HG02840 (cell line): ENCODE data around the gene CACNA2D3.
"Not testable (repeated sequence)": the region's sequence is repeated elsewhere in the genome, so short reads cannot be mapped to it uniquely, and the experiment has no call there.

Experiments
- ATAC-seq: cut with Tn5 transposase; IDR thresholded peaks from one replicate; pipeline ENCODE4 v1.9.1; 2021; ENCODE audit warnings: mild to moderate bottlenecking, moderate library complexity, moderate number of reproducible peaks; ENCODE audit not compliant: unreplicated experiment, low FRiP score

The CACNA2D3 gene

DNA sequence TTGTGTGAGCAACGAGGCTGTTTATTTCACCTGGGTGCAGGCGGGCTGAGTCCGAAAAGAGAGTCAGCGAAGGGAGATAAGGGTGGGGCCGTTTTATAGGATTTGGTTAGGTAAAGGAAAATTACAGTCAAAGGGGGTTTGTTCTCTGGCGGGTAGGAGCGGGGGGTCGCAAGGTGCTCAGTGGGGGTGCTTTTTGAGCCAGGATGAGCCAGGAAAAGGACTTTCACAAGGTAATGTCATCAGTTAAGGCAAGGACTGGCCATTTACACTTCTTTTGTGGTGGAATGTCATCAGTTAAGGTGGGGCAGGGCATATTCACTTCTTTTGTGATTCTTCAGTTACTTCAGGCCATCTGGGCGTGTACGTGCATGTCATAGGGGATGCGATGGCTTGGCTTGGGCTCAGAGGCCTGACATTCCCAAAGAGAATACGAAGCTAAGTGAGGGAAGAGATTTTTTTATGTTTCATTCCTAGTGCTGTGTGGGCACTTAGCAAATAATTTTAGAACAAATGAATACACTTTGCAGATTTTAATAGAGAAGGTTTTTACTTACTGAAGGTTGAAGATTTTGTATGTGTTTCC, 517.5 kb downstream of the CACNA2D3 start:
- ATAC-seq: not testable (repeated sequence)

DNA sequence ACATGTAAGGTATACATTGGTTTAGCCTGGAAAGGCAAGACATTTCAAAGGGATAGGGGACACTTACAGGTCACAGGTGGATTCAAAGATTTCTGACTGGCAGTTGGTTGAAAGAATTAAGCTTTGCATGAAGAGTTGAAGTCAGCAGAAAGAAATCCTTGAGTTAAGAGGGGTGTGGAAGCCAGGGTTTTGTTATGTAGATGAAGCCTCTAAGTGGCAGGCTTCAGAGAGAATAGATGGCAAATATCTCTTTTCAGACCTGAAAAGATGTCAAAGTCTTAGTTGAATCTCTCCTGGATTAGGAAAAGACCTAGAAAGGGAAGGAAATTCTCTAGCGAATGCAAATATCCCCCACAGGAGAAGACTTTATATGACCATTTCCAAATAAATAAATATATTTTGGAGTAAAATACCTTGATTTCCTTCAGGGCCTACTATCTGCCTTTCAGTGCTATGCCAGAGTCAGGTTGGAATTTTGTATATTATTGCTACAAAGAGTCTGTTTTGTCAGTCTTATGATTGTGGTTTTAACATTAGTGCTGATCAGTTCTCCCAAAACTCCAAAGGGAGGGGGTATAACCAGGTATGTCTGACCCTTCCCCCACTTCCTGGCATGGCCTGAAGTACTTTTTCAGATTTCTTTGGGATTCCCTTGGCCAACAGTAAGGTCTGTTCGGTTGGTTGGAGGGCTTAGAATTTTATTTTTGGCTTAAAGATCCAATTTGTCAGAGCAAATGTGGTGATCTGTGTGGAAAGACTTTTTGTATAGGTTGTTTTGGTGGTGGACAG, 519.1 kb downstream of the CACNA2D3 start:
- ATAC-seq: no peak

DNA sequence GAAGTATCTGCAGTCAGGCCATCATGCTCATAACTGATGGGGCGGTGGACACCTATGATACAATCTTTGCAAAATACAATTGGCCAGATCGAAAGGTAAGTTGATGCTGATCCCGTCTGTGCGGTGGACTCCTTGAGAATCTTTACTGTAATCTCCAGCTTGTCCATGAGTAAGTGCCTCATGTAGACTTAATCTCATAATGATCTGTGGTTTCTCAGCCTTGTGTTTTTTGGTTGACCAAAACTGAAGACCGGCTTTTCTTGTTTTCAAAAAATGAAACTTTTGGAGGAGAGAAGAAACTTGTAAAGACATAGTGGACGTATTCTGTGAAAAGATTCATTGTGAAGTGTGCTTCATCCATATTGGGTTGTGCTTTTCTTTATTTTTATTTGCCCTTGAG, 519.8 kb downstream of the CACNA2D3 start:
- ATAC-seq: no peak

DNA sequence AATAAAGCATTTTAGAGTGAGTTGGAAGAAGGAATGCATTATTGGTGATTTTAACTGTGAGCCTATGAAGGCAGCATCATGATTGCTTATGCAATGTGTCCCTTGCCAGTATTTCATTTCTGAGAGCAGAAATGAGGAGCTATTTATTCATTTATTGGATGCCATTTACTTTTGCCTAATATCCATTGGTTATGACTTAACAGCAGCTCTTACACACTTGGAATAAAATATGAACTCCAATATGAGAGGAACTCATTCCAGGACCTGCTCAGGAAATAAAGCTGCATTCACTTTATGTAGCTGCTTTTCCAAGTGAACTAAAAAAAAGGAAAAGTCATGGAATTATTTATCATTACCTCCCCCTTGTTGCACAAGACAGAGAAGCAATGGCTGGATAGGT, 525.4 kb downstream of the CACNA2D3 start:
- no peak for ATAC-seq

DNA sequence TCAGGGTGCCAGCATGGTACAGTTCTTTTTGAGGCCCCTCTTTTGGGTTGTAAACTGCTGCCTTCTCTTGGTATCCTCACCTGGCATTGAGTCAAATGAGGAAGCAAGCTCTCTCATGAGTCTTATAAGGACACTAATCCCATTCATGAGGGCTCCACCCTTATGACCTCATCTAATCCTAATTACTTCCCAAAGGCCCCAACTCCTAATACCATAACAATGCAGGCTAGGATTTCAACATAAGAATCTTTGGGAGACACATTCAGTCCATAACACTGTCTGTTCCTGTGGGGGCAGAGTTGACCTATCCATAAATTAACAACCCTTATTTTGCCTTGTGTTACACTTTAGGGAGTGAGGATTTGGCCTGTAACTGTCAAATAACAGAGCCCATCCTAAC, 527.2 kb downstream of the CACNA2D3 start:
- no peak for ATAC-seq

DNA sequence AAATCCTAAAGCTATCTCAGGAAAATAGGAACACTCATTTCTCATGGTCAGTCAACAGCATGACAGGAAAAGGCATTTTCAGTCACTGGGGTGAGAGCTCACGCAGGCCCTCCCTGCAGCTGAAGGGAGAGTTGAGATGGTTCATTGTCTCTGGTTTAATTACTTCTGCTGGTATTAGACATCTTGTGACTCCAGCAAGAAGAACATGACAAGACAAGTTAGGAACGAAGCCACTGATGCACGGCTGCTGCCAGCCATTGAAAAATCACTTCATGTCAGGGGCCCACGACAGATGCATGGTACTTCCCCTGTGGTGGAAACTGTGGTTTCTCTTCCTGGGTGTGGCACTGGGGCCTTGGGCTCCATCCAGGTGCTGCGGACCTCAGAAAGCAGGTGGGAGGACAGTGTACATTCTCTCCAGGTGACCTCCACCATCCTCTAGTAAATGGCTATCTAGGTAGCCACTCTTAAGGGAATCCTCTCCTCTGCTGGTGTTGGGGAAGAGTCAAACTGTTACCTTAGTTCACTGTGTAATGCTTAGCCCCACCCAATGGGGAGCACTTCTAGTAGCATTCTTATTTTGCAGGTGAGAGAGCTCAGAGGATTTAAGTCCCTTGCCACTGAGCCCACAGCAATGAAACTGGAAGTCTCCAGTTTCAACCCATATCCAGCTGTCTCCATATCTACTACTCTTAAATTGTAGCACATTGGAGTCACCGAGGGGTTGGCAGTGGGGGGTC, 531.3 kb downstream of the CACNA2D3 start:
- no peak for ATAC-seq

DNA sequence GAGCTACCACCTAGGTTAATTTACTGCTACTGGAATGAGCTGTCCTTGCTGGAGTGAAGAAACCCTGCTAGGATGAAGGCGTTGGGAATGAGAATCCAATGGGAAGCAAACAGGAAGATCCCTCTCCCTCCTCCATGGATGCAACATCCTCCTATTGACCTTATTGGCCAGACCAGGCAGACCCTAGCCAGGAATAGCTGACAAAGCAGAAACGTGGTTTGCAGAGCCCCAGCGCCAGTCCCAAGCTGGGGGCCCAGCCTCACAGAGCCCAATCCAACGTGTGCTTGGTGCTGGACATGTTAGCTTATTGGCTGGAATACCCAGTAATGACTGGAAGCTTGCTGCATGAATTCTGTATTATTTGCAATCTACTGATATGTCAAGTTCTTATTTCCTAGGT, 532.4 kb downstream of the CACNA2D3 start:
- ATAC-seq: no peak

DNA sequence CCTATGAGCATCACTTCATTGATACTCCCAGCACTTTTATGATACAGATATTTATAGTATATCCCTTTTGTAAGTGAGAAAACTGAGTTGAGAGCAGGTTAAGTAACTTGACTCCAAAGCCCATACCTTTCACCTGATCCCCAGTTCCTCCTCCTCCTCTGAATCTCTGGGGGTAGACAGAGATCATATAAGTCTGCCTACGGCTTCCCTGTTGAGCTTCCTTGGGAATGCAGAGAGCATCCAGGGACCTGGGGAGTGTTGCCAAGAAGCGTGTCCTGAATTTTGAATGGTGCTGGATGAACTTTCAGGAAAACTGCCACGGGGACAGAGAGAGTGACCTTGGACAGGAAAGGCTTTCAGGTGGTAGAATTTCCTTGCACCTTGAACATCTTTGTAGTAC, 537.0 kb downstream of the CACNA2D3 start:
- ATAC-seq: no peak

DNA sequence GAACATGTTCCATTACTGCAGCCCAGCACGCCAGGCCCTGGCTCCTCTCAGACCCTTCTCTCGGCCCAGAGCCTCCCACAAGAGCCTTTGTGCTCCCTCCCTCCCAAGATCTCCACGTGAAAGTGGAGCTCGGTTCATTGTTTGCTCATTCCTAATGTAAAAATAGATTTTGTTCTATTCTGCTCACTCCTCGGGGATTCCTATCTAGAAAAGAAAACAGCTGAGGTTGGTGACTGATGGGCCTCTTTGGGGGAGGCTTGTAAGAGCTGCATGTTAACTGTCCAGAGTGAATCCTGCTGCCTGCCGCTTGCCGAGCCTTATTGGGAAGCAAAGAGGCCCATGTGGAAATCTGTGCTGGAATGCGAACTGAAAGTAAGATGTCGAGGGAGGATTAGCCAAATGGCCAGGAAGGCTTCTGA, 538.4 kb downstream of the CACNA2D3 start:
- ATAC-seq: no peak

DNA sequence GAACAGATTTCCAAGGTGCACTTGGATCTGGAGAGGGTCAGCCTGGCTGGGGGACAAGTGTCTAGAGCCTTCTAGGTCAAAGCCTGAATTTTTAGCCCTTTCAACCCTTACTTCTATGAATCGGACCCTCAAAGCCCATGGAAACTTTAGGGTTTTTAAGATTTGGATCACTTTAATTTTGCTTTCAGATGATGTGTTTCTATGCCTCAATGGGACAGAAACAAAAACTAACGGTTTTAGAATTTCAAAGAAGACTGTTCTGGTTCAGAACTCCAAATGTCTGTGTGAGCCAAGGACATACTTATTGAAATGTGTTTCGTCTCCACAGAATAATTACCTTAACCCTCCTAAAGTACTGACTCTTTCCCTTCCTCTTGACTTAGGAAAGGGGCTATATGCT, 538.8 kb downstream of the CACNA2D3 start:
- no peak for ATAC-seq

DNA sequence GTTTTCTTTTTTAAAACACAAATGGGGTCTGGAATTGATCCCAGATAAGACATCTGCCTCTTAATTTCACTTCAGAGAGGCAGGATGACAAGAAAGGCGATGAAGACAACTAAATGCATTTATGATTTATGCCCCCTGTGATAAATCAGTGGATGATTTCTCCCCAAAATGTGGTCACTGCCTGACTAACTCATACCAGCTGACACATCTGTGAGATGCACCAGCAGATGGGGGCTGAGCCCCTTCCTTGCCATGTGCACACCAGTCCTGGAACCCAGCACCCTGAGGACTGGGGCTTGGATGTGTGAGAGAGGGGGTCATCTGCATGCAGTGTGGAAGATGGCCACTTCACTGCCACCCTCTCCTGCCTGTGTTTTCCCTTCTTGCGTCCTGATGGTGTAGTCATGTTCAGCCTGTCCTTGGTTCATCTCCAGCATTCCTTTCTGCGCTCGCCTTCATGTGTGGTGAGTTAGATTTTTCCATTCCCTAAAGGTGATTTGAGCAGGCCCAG, 541.2 kb downstream of the CACNA2D3 start:
- no peak for ATAC-seq

DNA sequence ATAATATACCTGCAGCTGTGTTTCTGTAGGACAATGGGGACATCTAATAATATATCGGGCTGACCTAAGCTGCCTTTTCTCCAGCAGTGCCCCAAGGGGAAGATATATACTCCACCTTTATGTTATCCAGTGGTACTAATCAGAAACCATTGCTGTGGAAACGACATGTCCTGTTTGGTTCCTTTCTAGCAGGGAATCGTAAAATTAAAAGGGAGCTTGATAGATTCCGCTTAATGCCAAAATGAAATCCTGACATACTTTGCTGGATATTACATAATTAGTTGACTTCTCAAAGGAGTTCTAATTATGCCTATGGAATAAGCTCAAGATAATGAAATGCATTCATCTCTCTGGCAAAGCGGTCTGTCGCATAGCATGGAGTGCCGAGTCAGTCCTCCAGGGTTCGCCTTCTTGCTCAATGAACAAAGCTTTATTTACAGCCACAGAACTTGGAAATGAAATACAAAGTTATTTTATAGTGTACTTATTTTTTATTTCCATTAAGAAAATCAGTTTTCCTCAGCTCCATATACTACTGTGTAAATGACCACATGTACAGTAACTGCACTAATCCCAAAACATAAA, 542.8 kb downstream of the CACNA2D3 start:
- ATAC-seq: no peak

DNA sequence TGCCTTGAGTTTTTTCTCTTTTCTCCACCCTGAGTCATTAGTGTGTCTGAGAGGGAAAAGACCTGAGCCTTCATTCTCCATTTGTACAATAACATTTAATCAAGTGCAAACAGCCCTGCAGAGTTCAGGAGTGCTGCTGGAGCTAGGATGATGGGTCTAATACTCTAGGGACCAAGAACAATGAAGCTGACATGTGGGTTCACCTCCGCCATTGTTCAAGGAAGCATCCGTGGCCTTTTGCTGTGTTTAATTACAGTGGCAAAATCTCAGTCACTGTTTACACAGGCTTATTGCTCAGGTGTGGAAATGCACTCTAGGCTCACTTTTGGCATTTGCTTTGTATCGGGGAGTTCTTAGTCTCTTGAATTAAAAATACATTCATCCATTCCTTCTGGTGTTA, 545.9 kb downstream of the CACNA2D3 start:
- ATAC-seq: no peak

DNA sequence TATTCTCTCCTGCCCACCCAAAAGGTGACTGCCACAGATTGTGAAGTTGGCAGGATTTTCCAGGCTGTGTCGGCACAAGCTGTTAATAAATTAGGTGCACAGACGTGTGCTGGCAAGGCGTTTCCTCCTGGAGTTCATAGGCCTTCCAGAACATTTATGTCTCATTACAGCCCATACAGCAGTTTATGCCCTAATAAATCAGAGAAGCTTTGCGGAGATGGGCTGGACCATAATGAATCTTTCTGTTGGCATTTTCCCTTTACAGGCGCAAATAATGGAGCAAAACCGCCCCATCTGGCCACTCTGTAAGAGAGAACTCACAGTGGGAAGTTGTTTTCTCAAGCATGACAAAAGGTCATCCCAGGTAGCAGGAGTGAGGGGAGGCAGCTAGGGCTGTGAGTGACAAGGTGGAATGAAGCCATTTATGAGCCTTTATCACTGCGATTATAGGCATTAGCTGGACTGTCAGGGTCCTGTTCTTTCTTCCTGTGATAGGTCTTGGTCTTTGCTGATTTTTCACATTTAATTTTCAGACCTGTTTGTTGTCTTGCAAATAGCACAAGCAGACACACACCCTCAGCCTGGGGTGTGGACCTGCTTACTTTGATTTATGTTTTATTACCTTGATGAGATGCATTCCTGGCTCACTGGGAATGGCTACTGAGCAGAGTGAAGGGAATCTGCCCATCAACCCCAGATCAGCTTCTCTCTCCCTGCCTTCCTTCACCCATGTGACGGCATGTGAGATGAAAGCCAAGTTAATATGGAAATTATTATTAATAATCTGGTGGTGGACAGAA, 548.0 kb downstream of the CACNA2D3 start:
- ATAC-seq: no peak

DNA sequence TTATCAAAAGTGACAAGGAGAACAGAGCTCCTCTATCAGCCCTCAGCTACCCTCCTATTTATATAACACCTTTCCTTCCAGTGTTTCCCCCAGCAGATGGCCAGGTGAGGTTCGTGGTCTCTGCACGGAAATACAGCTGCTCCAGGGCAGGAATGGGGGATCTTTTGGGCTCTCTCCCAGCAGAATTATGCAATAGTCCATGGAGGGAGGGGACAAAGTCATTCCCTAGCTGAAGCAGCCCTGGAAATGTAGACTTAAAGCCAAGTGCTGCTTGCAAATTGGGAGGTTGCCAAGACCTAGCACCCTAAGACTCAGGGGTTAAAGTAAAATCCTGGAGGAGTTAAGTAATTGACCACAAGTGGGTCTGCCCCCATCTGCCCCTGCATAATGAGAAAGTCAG, 549.2 kb downstream of the CACNA2D3 start:
- no peak for ATAC-seq

DNA sequence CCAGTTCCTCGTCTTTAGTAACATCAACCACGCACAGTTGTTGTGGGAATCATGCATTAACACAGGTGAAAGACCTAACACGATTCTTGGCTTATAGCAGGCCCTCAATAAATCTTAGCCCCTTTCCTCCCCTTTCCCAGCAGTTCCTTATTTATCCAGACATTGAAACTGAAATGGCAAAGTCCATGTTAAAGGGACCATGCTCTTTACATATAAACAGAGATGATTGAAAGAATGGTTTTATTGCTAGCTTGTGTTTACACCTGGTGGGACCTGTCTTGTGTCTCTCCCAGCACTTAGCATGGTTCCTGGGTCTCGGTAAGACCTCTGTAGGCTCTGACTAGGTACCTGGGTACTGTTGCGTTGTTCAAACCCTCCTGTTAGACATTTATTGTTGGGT, 553.7 kb downstream of the CACNA2D3 start:
- ATAC-seq: no peak

DNA sequence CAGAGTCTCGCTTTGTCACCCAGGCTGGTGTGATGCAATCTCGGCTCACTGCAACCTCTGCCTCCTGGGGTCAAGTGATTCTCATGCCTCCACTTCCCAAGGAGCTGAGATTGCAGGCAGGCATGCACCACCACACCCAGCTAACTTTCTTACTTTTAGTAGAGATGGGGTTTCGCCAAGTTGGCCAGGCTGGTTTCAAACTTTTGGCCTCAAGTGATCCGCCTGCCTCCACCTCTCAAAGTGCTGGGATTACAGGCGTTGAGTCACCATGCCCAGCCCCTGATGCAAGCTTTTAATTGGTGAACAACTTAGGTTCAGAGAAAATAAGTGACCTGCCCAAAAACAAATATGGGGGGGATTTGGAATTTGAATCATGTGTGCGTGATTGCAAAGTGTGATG, 559.4 kb downstream of the CACNA2D3 start:
- no peak for ATAC-seq

DNA sequence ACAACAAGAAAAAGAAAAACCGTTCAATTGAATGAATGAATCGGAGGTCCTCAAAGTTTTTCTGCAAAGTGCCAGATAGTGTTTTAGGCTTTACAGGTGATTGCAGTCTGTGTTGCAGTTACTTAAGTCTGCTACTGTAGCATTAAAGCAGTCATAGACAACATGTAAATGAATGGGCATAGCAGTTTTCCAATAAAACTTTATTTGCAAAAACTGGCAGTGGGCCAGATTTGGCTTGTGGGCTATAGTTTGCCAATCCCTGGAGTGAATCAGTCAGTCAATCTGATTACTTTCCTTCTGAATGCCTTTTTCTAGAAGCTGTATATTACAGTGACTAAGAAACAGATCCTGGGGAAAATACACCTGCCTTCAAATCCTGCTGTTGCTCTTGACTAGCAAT, 562.9 kb downstream of the CACNA2D3 start:
- ATAC-seq: no peak

DNA sequence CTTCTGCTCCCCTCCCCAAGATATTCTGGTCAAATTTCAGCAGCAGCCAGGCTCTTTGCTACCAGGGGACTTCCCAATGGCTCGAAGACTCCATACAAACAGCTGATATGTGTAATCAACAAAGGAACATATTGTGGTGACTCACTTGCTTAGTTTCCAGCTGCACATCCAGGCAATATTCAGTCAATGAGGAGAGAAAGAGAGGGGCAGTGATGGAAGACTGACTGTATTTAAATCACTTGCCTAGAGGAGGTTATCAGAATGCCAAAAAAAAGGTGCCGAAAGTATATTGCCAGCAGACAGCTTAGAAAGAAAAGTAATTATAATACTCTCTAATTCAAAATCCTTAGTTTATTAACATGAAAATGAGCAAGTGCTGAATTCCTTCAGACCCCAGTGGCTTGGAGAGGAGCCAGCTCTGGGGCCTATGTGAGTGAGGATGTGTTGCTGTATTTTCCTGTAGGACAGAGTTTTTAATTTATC, 569.0 kb downstream of the CACNA2D3 start:
- ATAC-seq: no peak

DNA sequence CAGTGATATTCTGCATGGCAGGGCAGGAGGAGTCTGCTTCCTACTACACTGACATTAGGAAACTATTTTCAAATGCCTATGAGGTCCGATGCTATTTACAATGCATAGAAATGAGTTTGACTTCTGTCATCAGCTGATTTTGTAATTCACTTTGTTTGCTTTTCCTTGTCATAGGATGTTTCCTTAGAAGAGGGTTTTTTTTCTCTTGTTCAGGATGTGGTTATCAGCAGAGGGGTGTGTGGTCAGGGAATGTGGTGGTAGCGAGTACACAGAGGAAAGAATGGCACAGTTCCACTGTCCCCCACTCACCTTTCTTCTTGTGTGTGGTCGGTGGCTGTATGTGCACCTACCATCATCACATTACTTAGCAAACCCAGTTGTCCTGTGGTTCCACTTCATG, 574.0 kb downstream of the CACNA2D3 start:
- ATAC-seq: no peak
